Skin of body (tissue), 2 donors: ENCODE data around the gene KPNA6. TPM values are rescaled to one million over a fixed set of nuclear protein-coding genes. Genes with fewer than 3 reads are reported as not detected.
"Not testable (repeated sequence)": the region's sequence is repeated elsewhere in the genome, so short reads cannot be mapped to it uniquely, and the experiment has no call there.

ENCODE experiments used
- DNase-seq: peaks from one replicate; lab custom pipeline; 2025; lab: John Stamatoyannopoulos, UW
- total RNA-seq: library from RNA; depleted of rRNA; stranded (reverse); fragments of >200 nt; gene quantifications from one replicate; pipeline ENCODE4 v1.2.3, GENCODE V29; 2014

KPNA6 gene
- total RNA-seq, 1 donor from 2014 or later: 22.6 TPM

- DNase-seq: no peak
These were observed 31.1 kb downstream of the KPNA6 start for GRCh38 chr1:32138965-32139364.

DNA sequence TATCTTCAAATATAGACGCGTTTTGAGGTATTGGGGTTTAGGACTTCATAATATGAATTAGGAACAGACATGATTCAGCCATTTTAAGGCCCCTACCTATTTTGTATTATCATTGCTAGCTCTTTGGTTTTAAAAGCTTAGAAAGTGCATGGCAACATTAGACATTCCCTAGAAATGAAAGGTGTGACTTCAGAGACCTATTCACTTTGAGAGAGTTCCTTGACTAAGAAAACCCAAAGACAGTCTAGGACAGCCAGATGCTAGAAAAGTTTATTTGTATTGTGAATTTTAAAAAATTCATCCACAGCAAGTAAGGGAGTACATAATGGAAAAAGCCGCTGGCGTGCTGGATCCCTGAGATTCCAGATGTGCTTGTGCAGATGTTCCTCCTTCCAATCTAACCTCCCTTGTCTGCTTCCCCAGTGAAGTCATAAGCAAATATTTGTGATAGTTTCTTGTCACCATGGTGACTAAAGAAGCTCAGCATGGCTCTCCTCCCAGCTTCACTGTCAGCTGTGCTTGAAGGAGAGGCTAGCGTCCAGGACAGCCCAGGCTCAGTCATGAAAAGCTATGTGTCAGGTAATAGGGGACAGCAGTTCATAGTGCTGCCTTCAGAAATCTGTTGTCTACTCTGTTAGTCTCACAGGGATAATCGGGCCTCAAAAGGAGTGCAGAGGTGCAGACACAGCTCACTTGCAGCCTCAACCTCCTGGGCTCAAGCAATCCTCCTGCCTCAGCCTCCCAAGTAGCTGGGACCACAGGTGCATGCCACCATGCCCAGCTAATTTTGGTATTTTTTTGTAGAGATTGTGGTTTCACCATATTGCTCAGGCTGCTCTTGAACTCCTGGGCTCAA lies 34.8 kb downstream of the KPNA6 start:
- DNase-seq: peak; percentile 94

DNA sequence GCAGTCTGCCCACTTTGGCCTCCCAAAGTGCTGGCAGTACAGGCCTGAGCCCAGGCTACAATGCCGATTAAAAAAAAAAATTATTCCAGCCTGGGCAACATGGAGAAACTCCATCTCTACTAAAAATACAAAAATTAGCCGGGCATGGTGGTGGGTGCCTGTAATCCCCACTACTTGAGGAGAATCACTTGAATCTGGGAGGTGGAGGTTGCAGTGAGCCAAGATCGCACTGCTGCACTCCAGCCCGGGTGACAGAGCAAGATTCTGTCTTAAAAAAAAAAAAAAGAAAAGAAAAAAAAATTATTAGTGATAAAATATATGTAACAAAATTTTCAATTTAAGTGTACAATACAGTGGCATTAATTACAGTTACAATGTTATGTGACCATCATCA lies 35.4 kb downstream of the KPNA6 start:
- not testable (repeated sequence) for DNase-seq

- no peak for DNase-seq
These were observed 36.2 kb downstream of the KPNA6 start for GRCh38 chr1:32144033-32144432.

- not testable (repeated sequence) for DNase-seq
These were observed 39.9 kb downstream of the KPNA6 start for GRCh38 chr1:32147799-32148198.

GRCh38 chr1:32150847-32151246 lies 43.0 kb downstream of the KPNA6 start:
- no peak for DNase-seq

DNA sequence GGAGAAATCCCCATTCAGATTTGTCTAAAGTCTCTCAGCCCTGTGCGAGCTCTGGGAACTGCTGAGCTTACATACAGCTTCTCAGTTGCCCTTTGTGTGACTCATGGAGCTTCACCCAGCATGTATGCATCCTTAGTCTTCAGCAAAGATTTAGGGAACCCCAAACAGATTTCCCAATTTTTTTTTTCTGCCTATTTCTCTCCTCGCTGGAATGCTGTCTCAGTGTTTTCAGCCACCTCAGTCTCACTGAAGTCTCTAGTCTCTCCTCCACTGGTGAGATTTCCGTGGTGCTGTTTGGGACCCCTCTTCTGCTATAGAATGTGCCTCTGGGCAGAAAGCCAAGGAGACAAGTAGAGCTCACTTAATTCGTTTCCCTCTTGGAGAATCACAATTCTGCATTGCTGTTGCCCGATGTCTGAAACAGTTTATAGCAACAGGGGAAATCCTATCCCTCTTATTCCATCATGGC lies 43.5 kb downstream of the KPNA6 start:
- DNase-seq: peak; percentile 81

GRCh38 chr1:32159189-32159588 lies 51.3 kb downstream of the KPNA6 start:
- no peak for DNase-seq

DNA sequence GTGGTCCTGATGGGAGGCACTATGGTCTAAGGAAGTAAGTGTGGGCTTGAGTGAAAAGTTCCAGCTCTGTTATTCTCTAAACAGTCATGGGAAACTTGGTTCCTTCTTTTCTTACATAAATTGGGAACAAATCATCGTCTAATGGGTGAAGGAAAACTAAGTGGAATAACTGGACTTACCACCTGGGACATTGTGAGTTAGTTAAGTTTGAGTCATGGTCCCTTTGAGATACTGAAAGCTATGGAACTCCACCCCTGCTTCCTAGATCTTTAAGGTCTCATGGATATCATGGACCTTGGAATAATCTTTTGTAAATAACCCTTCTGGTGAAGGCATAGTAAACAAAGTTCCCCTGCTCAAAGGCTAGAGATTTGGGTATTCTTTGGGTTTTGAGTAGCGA lies 55.5 kb downstream of the KPNA6 start:
- DNase-seq: no peak

GRCh38 chr1:32165633-32166032 lies 57.8 kb downstream of the KPNA6 start:
- DNase-seq: not testable (repeated sequence)

GRCh38 chr1:32170991-32171390 lies 63.1 kb downstream of the KPNA6 start:
- no peak for DNase-seq

DNA sequence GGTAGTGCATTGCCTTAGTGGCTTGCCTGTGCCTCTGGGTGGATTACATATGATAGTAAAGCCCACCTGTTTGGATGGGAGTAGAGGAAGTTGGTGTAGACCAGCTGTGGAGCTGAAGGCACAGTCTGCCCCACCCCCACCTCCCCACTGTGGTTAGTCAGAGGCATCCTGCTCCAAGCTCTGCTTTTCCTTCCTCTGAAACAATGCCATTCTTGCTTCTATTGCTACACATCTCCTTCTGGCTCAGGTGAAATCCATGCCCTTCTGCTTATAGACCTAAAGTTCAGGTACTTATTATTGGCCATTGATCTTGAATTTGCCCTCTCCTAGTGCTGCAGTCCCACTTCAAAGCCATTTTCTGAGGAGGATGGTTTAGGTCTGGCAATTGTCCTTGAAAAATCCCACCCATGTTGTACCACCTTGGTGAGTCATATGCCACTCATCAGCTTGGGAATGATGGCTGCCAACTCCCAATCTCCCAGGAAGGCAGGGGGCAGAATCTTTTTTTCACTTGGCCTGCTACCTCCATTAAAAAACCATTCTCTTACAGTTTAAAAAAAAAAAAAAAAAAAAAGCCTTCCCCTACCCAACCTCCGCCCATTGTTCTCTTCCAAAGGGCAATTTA lies 64.9 kb downstream of the KPNA6 start:
- no peak for DNase-seq

- DNase-seq: no peak
These were observed 70.7 kb downstream of the KPNA6 start for GRCh38 chr1:32178380-32179192.

DNA sequence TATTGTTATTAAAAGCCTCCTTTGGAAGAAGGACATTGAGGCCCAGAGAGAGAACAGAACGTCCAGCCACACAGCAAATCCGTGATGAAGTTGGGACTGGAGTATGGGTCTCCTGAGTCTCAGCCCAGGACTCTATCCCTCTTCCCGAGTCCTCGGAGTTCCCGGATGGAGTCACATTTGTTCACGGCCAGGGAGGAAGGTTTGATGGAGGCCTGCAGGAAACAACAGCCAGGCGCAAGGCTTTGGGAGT lies 71.3 kb downstream of the KPNA6 start:
- DNase-seq: no peak

- DNase-seq: peak; percentile 93
These were observed 71.8 kb downstream of the KPNA6 start, which contains the start of gene TXLNA for GRCh38 chr1:32179443-32180185. Gene TXLNA, plus strand, starts transcription at chr1:32179675. Its CDS starts 671 bp downstream, at chr1:32180346.

- peak; percentile 47 for DNase-seq
These were observed 72.6 kb downstream of the KPNA6 start for GRCh38 chr1:32180186-32181060.

GRCh38 chr1:32181065-32181464 lies 73.2 kb downstream of the KPNA6 start:
- DNase-seq: no peak

GRCh38 chr1:32181563-32181962 lies 73.7 kb downstream of the KPNA6 start:
- DNase-seq: no peak

DNA sequence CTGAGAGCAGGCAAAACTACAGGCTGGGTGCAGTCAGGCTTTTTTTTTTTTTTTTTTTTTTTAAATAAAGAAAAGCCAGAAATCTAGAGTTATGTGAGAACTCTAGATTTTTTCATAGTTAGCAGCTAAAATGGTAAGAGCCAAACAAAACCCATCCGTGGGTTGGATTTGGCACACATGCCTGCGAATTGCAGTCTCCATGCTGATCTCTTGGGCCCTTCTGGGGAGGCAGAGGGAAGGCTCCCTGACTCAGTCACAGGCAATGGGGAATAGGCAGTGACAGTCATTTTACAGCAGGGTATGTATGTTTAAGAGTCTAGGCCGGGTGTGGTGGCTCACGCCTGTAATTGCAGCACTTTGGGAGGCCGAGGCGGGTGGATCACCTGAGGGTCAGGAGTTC lies 74.2 kb downstream of the KPNA6 start:
- no peak for DNase-seq

- DNase-seq: no peak
These were observed 76.8 kb downstream of the KPNA6 start for GRCh38 chr1:32184650-32185049.
